CD4-positive, alpha-beta T cell (primary cell): ENCODE results near the gene WIZ. TPM values are rescaled to one million over a fixed set of nuclear protein-coding genes. Genes with fewer than 3 reads are reported as not detected.
A peak's percentile ranks its signal among the peaks of the same experiment; 100 is the strongest.

Experiments used
- ATAC-seq: fragments of 200-7000 bp; cut with Tn5 transposase; one replicate; pipeline ENCODE4 v1.10.0; 2022; ENCODE audit warnings: mild to moderate bottlenecking; ENCODE audit not compliant: poor library complexity
- CTCF ChIA-PET: fragments of 350-600 bp; sonication (Branson Sonifier 250); formaldehyde crosslinking; loops from one replicate; lab custom pipeline; 2021; ENCODE audit warnings: antibody characterized with exemption, inconsistent platforms; lab: Charles Lee
- POLR2A ChIA-PET: fragments of 350-600 bp; sonication (Branson Sonifier 250); formaldehyde crosslinking; loops from one replicate; lab custom pipeline; 2021; ENCODE audit warnings: antibody characterized with exemption, inconsistent platforms; lab: Charles Lee
- DNase-seq, 14 experiments: peaks; one replicate each; pipeline ENCODE4 v3.0.0-alpha.2; 2013 to 2020; ENCODE audit warnings: mixed read lengths in 2 of 14
- H3K27ac ChIP-seq, 2 donors: one replicate each; pipeline versions ENCODE4 v1.5.1 to v1.7.0; 2013; ENCODE audit warnings: low read length in 2 of 2, low read depth in 1 of 2, mild to moderate bottlenecking in 1 of 2
- H3K27me3 ChIP-seq, 2 experiments: 1 replicate in 1 of 2; 2 replicates in 1 of 2; pipeline versions ENCODE4 v1.6.1 to v1.7.0; 2013; ENCODE audit warnings: low read length in 2 of 2, control low read depth in 1 of 2, mild to moderate bottlenecking in 1 of 2, moderate library complexity in 1 of 2; ENCODE audit not compliant: insufficient read depth in 2 of 2, control insufficient read depth in 1 of 2
- H3K36me3 ChIP-seq: one replicate; pipeline ENCODE4 v1.6.1; 2013; ENCODE audit warnings: low read length, control low read depth; ENCODE audit not compliant: insufficient read depth
- H3K4me1 ChIP-seq: one replicate; pipeline ENCODE4 v1.6.1; 2013; ENCODE audit warnings: low read length, control low read depth; ENCODE audit not compliant: insufficient read depth
- H3K4me3 ChIP-seq: one replicate; pipeline ENCODE4 v1.5.1; 2013; ENCODE audit warnings: mild to moderate bottlenecking, low read length, moderate library complexity
- H3K9me3 ChIP-seq, 2 experiments: 1 replicate in 1 of 2; 2 replicates in 1 of 2; pipeline versions ENCODE4 v1.6.1 to v1.7.0; 2013; ENCODE audit warnings: low read length in 2 of 2, mild to moderate bottlenecking in 2 of 2, control low read depth in 1 of 2, moderate library complexity in 1 of 2; ENCODE audit not compliant: control insufficient read depth in 1 of 2, insufficient read depth in 1 of 2
- H3K27ac Mint-ChIP-seq: one replicate; pipeline ENCODE4 v1.8.0; 2020; ENCODE audit warnings: mixed read lengths
- H3K27me3 Mint-ChIP-seq: one replicate; pipeline ENCODE4 v1.8.0; 2021; ENCODE audit warnings: mixed read lengths
- H3K36me3 Mint-ChIP-seq: one replicate; pipeline ENCODE4 v1.8.0; 2021; ENCODE audit warnings: low read depth, mixed read lengths
- H3K4me1 Mint-ChIP-seq: one replicate; pipeline ENCODE4 v1.8.0; 2021; ENCODE audit warnings: low read depth, mixed read lengths
- H3K4me3 Mint-ChIP-seq: one replicate; pipeline ENCODE4 v1.8.0; 2020; ENCODE audit warnings: mild to moderate bottlenecking, mixed read lengths
- H3K9me3 Mint-ChIP-seq: one replicate; pipeline ENCODE4 v1.8.0; 2020; ENCODE audit warnings: mixed read lengths
- CTCF ChIP-seq: fragments of 200-600 bp; IDR thresholded peaks from one replicate; pipeline ENCODE4 v1.8.0; 2022; ENCODE audit warnings: antibody characterized with exemption, mild to moderate bottlenecking
- intact Hi-C, 2 experiments: fragments of 100-400 bp; cut with DNase I in 1 of 2; cut with micrococcal nuclease in 1 of 2; formaldehyde crosslinking; loops; one replicate each; pipeline versions ENCODE4 v1.15.1 to v1.9.0; 2023 to 2025; cut with DNase I, micrococcal nuclease
- total RNA-seq, 174 experiments: library from RNA in 2 of 174; stranded (reverse) in 2 of 174; gene quantifications; one replicate each; pipeline ENCODE4 v1.2.3 and lab custom pipeline; 2021 to 2026

Gene WIZ
- total RNA-seq, 2 experiments from 2014 or later, result 12.9 to 14.3 TPM

GRCh38 chr19:15428956-15429824, 20.6 kb downstream of the WIZ start:
- no peak for TF ChIP-seq CTCF
- H3K4me3 Mint-ChIP-seq, result peak overlapping the region; percentile 56

GRCh38 chr19:15427991-15428471, 21.7 kb downstream of the WIZ start:
- ATAC-seq, result no peak
- Mint-ChIP-seq H3K4me1 (peaks cover 25% of the 10 kb centered on the region), H3K4me3 (no peak overlapping the region), H3K27me3 (no peaks in the 10 kb centered on the region), H3K9me3 (no peaks in the 10 kb centered on the region), H3K27ac (no peak overlapping the region), H3K36me3 (peaks cover 47% of the 10 kb centered on the region)
- Histone ChIP-seq H3K36me3 (peaks cover 59% of the 10 kb centered on the region), H3K4me1 (peaks cover 37% of the 10 kb centered on the region), H3K27me3 (no peaks in the 10 kb centered on the region), H3K27ac (no peak overlapping the region), H3K9me3 (peaks cover 0 to 12% of the 10 kb centered on the region in 2 experiments), H3K4me3 (no peak overlapping the region)
- DNase-seq, result no peak
- ChIA-PET CTCF (interaction anchor here (2.7 kb wide), 1 partner anchor 9 kb away, joined by 12 read pairs; the partner anchor contains the start of gene AKAP8L), POLR2A (interaction anchor here (1.0 kb wide), 1 partner anchor 49 kb away, joined by 3 read pairs; no protein-coding TSS in a partner anchor)
- TF ChIP-seq CTCF, result no peak
- intact Hi-C loops, result no loop called here

More at GRCh38 chr19:15428956-15429824, 20.6 kb downstream of the WIZ start:
- Histone ChIP-seq H3K27me3 (no peaks in the 10 kb centered on the region), H3K4me3 (no peak overlapping the region), H3K27ac (no peak overlapping the region), H3K36me3 (peaks cover 48% of the 10 kb centered on the region), H3K9me3 (peaks cover 0 to 6% of the 10 kb centered on the region in 2 experiments), H3K4me1 (peaks cover 44% of the 10 kb centered on the region)
- H3K27ac Mint-ChIP-seq, result no peak overlapping the region
- peaks cover 41% of the 10 kb centered on the region for H3K36me3 Mint-ChIP-seq
- intact Hi-C loops, result no loop called here
- no peak for DNase-seq
- peaks cover 31% of the 10 kb centered on the region for H3K4me1 Mint-ChIP-seq
- ChIA-PET CTCF (interaction anchor here (0.6 to 2.7 kb wide), 2 partner anchors 10 to 338 kb away, joined by 4 to 12 read pairs; partner anchors contain the start of gene AKAP8L), POLR2A (interaction anchor here (1.0 to 2.0 kb wide), 2 partner anchors 10 to 50 kb away, joined by 3 to 11 read pairs; partner anchors contain the start of gene AKAP8L)
- no peak for ATAC-seq
- no peaks in the 10 kb centered on the region for H3K27me3 Mint-ChIP-seq
- H3K9me3 Mint-ChIP-seq, result no peaks in the 10 kb centered on the region

GRCh38 chr19:15427350-15427700, 22.4 kb downstream of the WIZ start:
- Mint-ChIP-seq H3K27ac (no peak overlapping the region), H3K9me3 (no peaks in the 10 kb centered on the region), H3K27me3 (no peaks in the 10 kb centered on the region), H3K4me3 (peak overlapping the region; percentile 20), H3K36me3 (peaks cover 51% of the 10 kb centered on the region), H3K4me1 (peaks cover 22% of the 10 kb centered on the region)
- Histone ChIP-seq H3K27me3 (no peaks in the 10 kb centered on the region), H3K27ac (peak overlapping the region in 1 of 2 donors; percentile 4), H3K9me3 (peaks cover 0 to 17% of the 10 kb centered on the region in 2 experiments), H3K36me3 (peaks cover 67% of the 10 kb centered on the region), H3K4me1 (peaks cover 34% of the 10 kb centered on the region), H3K4me3 (no peak overlapping the region)
- DNase-seq (no peak), ATAC-seq (no peak)
- POLR2A ChIA-PET, result no interaction called here
- intact Hi-C loops, result no loop called here
- no peak for TF ChIP-seq CTCF
- CTCF ChIA-PET, result no interaction called here
